Measurements from ENCODE around the gene PARP1. TPM values are rescaled to one million over a fixed set of nuclear protein-coding genes. Genes with fewer than 3 reads are reported as not detected.

The PARP1 gene
- total RNA-seq, result 100 to 1,000 TPM; 209 to 218 (median 213) TPM

DNA sequence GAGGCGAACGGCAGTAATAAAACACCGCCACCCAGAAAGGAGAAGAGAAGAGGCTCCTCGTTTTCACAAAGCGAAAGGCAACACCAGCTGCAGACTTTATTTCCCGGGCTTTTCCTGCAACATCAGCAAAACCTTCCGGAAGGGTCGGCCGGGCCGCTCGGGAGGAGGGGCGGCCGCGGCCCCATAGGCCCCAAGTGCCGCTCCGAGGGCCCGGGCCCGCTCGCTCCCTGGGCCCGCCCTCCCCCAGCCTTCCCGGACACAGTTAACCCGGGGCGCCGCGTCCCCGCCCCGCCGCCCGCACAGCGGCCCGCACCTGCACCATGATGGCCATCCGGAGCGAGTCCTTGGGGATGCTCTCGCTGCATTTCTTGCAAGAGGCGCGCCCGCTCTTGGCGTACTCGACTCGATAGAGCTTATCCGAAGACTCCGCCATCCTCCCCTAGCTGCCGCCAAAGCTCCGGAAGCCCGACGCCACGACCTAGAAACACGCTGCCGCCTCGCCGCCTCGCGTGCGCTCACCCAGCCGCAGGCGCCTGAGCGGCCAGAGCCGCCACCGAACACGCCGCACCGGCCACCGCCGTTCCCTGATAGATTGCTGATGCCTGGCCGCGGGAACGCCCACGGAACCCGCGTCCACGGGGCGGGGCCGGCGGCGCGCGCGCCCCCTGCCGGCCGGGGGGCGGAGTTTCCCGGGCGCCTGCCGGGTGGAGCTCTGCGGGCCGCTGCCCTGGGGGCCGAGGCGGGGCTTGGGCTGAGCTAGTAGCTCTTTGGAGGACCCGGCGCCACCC, at the start of gene PARP1:
TSS of gene PARP1 (minus strand) at position 597 of the 788 bp plus-strand sequence. CDS start at position 433, 164 bp downstream.
- no peaks in the 10 kb centered on the region for H3K9me3 Mint-ChIP-seq
- peaks cover 37% of the 10 kb centered on the region for H3K4me1 Mint-ChIP-seq (ENCODE audit: low read depth)
- peak; percentile 93 for ATAC-seq
- peak within 1 kb of the TSS; percentile 93 for H3K4me3 Mint-ChIP-seq
- DNase-seq, result peak; percentile 82
- no peaks in the 10 kb centered on the region for H3K27me3 Mint-ChIP-seq (ENCODE audit: low read depth)
- peaks cover 4% of the 10 kb centered on the region for H3K36me3 Mint-ChIP-seq (ENCODE audit: insufficient read depth)

DNA sequence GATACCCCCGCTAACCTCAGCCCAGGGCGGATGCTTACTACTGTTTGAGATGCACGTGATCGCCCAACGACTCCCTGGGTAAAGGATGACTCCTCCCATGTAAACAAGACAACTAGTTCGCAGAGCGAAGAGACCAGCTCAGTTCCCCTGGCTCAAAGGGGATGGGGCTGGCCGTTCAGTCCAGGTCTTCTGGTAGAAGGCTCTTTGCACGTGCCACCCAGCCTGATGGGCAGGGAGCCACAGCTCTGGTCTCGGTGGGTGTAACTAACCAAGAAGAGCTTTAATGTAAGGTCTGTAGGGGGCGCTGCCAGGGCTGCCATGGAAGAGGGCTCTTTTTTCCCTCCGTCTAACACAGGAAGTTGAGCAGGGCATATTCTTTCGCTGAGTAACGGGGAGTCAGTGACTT, 49.4 kb upstream of the PARP1 start:
- ATAC-seq (peak; percentile 79 to 90), DNase-seq (peak; percentile 40)
- no peaks in the 10 kb centered on the region for H3K9me3 Mint-ChIP-seq
- H3K36me3 Mint-ChIP-seq (ENCODE audit: insufficient read depth), result no peaks in the 10 kb centered on the region
- peaks cover 9% of the 10 kb centered on the region for H3K4me1 Mint-ChIP-seq (ENCODE audit: low read depth)
- H3K27me3 Mint-ChIP-seq (ENCODE audit: low read depth), result no peaks in the 10 kb centered on the region
- H3K4me3 Mint-ChIP-seq, result peak overlapping the region; percentile 62

GRCh38 chr1:226455843-226456242, 48.0 kb upstream of the PARP1 start:
- no peak for DNase-seq
- no peak for ATAC-seq
- Mint-ChIP-seq H3K36me3 (ENCODE audit: insufficient read depth) (no peaks in the 10 kb centered on the region), H3K27me3 (ENCODE audit: low read depth) (no peaks in the 10 kb centered on the region), H3K4me3 (no peak overlapping the region), H3K4me1 (ENCODE audit: low read depth) (peaks cover 9% of the 10 kb centered on the region), H3K9me3 (no peaks in the 10 kb centered on the region)

- DNase-seq (no peak), ATAC-seq (no peak)
- H3K36me3 Mint-ChIP-seq (ENCODE audit: insufficient read depth), result no peaks in the 10 kb centered on the region
- H3K4me3 Mint-ChIP-seq, result no peak overlapping the region
- peaks cover 9% of the 10 kb centered on the region for H3K4me1 Mint-ChIP-seq (ENCODE audit: low read depth)
- H3K9me3 Mint-ChIP-seq, result no peaks in the 10 kb centered on the region
- no peaks in the 10 kb centered on the region for H3K27me3 Mint-ChIP-seq (ENCODE audit: low read depth)
Measured at GRCh38 chr1:226454349-226454748, 46.5 kb upstream of the PARP1 start.

- Mint-ChIP-seq H3K4me3 (no peak overlapping the region), H3K4me1 (ENCODE audit: low read depth) (peaks cover 9% of the 10 kb centered on the region), H3K9me3 (no peaks in the 10 kb centered on the region), H3K27me3 (ENCODE audit: low read depth) (no peaks in the 10 kb centered on the region), H3K36me3 (ENCODE audit: insufficient read depth) (no peaks in the 10 kb centered on the region)
- no peak for ATAC-seq
- DNase-seq, result no peak
Measured at GRCh38 chr1:226453015-226453704, 45.3 kb upstream of the PARP1 start.

DNA sequence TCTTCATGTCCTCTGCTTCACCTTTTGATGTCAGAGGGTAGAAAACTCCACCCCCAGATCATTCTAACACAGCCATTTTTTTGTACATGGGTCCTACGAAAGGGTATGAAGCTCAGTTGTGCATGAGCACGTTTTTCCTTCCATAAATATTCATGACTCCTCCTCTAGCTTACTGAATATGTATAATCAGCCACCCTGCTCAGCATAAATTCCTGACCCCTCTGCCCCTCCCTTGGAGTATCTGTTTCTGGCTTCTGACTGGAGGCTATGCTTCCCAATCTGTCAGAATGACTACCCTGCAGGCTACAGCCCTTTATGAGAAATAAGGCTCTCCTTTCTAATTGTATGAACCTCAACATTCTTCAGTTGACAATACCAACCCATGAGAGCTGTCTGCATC, 42.8 kb upstream of the PARP1 start:
- Mint-ChIP-seq H3K36me3 (ENCODE audit: insufficient read depth) (no peaks in the 10 kb centered on the region), H3K27me3 (ENCODE audit: low read depth) (no peaks in the 10 kb centered on the region), H3K9me3 (no peaks in the 10 kb centered on the region), H3K4me1 (ENCODE audit: low read depth) (peaks cover 11% of the 10 kb centered on the region), H3K4me3 (no peak overlapping the region)
- no peak for DNase-seq
- no peak for ATAC-seq

GRCh38 chr1:226449823-226450222, 41.9 kb upstream of the PARP1 start:
- no peak for DNase-seq
- peaks cover 20% of the 10 kb centered on the region for H3K4me1 Mint-ChIP-seq (ENCODE audit: low read depth)
- no peaks in the 10 kb centered on the region for H3K27me3 Mint-ChIP-seq (ENCODE audit: low read depth)
- no peak for ATAC-seq
- H3K36me3 Mint-ChIP-seq (ENCODE audit: insufficient read depth), result no peaks in the 10 kb centered on the region
- no peak overlapping the region for H3K4me3 Mint-ChIP-seq
- no peaks in the 10 kb centered on the region for H3K9me3 Mint-ChIP-seq

- no peaks in the 10 kb centered on the region for H3K36me3 Mint-ChIP-seq (ENCODE audit: insufficient read depth)
- no peaks in the 10 kb centered on the region for H3K27me3 Mint-ChIP-seq (ENCODE audit: low read depth)
- ATAC-seq, result no peak
- no peak overlapping the region for H3K4me3 Mint-ChIP-seq
- H3K9me3 Mint-ChIP-seq, result no peaks in the 10 kb centered on the region
- H3K4me1 Mint-ChIP-seq (ENCODE audit: low read depth), result peaks cover 34% of the 10 kb centered on the region
- no peak for DNase-seq
Measured at GRCh38 chr1:226447932-226448665, 40.2 kb upstream of the PARP1 start.

- H3K36me3 Mint-ChIP-seq (ENCODE audit: insufficient read depth), result no peaks in the 10 kb centered on the region
- no peaks in the 10 kb centered on the region for H3K9me3 Mint-ChIP-seq
- ATAC-seq, result no peak
- H3K27me3 Mint-ChIP-seq (ENCODE audit: low read depth), result no peaks in the 10 kb centered on the region
- no peak for DNase-seq
- no peak overlapping the region for H3K4me3 Mint-ChIP-seq
- H3K4me1 Mint-ChIP-seq (ENCODE audit: low read depth), result peaks cover 34% of the 10 kb centered on the region
Measured at GRCh38 chr1:226446094-226446493, 38.2 kb upstream of the PARP1 start.

- Mint-ChIP-seq H3K4me3 (peak overlapping the region; percentile 10), H3K4me1 (ENCODE audit: low read depth) (peaks cover 34% of the 10 kb centered on the region), H3K36me3 (ENCODE audit: insufficient read depth) (no peaks in the 10 kb centered on the region), H3K9me3 (no peaks in the 10 kb centered on the region), H3K27me3 (ENCODE audit: low read depth) (no peaks in the 10 kb centered on the region)
- DNase-seq, result peak; percentile 30
- ATAC-seq, result peak; percentile 98
Measured at GRCh38 chr1:226444901-226445300, 37.0 kb upstream of the PARP1 start.

DNA sequence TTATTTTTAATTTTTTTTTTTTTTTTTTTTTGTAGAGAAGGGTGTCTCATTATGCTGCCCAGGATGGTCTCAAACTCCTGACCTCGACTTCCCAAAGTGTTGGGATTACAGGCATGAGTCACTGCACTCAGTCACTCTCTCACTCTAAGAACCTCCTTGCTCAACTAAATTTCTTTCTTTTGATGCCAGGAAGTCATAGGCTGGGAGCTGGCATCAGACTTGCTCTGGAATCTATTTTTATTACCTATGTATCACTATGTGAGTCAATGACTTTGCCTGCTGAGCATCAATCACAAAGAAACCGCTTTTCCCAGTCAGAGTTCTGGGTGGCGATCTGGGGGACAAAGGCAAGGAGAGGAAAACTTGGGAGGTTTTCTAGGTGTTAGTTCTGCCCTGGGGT, 35.5 kb upstream of the PARP1 start:
- DNase-seq, result no peak
- Mint-ChIP-seq H3K9me3 (no peaks in the 10 kb centered on the region), H3K27me3 (ENCODE audit: low read depth) (no peaks in the 10 kb centered on the region)

DNA sequence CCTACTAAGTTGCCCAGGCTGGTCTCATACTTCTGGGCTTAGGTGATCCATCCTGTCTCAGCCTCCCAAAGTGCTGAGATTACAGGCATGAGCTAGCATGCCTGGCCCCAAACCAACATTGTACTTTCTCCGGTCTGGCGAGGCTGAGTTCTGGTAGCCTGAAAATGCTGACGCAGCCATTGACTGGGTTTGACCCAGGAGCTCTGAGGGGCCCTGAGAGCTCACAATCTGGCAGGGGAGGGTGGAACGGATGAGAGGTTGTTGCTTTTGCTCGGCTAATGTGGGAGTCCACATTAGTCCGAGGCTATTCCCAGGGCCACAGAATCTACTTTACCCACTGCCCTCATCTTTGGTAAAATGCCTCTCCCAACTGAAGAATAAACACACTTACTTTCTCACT, 35.1 kb upstream of the PARP1 start:
- H3K9me3 Mint-ChIP-seq, result no peaks in the 10 kb centered on the region

More for the DNA sequence above, 35.5 kb upstream of the PARP1 start:
- no peaks in the 10 kb centered on the region for H3K36me3 Mint-ChIP-seq (ENCODE audit: insufficient read depth)
- H3K4me3 Mint-ChIP-seq, result no peak overlapping the region
- peaks cover 34% of the 10 kb centered on the region for H3K4me1 Mint-ChIP-seq (ENCODE audit: low read depth)
- no peak for ATAC-seq

DNA sequence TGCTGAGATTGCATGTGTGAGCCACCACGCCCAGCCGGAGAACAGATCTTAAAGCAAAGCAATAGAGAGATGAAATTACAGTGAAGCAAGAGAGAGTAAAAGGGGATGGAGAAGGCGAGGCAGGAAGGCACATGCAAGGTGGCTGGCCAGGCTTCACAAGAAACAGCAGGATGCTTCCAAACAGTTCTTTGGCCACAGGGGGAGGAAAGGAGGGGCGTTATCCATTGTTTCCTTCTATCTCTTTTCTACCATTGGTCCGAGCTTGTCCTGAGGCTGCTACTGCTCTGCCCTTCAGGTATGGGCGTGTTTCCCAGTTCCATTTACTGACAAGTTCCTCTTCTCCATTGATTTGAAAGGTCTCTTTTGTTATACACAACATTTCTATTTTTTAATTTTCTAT, 33.7 kb upstream of the PARP1 start:
- Mint-ChIP-seq H3K27me3 (ENCODE audit: low read depth) (no peaks in the 10 kb centered on the region), H3K36me3 (ENCODE audit: insufficient read depth) (no peaks in the 10 kb centered on the region), H3K9me3 (no peaks in the 10 kb centered on the region), H3K4me1 (ENCODE audit: low read depth) (peaks cover 35% of the 10 kb centered on the region), H3K4me3 (no peak overlapping the region)
- no peak for ATAC-seq
- no peak for DNase-seq

More for the DNA sequence above, 35.1 kb upstream of the PARP1 start:
- ATAC-seq (no peak), DNase-seq (no peak)
- Mint-ChIP-seq H3K36me3 (ENCODE audit: insufficient read depth) (no peaks in the 10 kb centered on the region), H3K4me3 (no peak overlapping the region), H3K27me3 (ENCODE audit: low read depth) (no peaks in the 10 kb centered on the region), H3K4me1 (ENCODE audit: low read depth) (peaks cover 34% of the 10 kb centered on the region)

GRCh38 chr1:226440512-226440911, 32.6 kb upstream of the PARP1 start:
- no peaks in the 10 kb centered on the region for H3K36me3 Mint-ChIP-seq (ENCODE audit: insufficient read depth)
- ATAC-seq, result no peak
- no peaks in the 10 kb centered on the region for H3K9me3 Mint-ChIP-seq
- no peaks in the 10 kb centered on the region for H3K27me3 Mint-ChIP-seq (ENCODE audit: low read depth)
- no peak overlapping the region for H3K4me3 Mint-ChIP-seq
- no peak for DNase-seq
- peaks cover 23% of the 10 kb centered on the region for H3K4me1 Mint-ChIP-seq (ENCODE audit: low read depth)

All from activated T-cell treated with anti-CD3 and anti-CD28 coated beads, Interleukin-2, amount 50 U/mL, for 4 hours (primary cell).